HepG2 (cell line): ENCODE data around the gene ENG. TPM values are rescaled to one million over a fixed set of nuclear protein-coding genes. Genes with fewer than 3 reads are reported as not detected.
A peak's percentile ranks its signal among the peaks of the same experiment; 100 is the strongest.

Experiments
- ATAC-seq: fragments of 200-7000 bp; cut with Tn5 transposase; 3 replicates; pipeline ENCODE4 v1.9.1; 2020; ENCODE audit warnings: mild to moderate bottlenecking, moderate library complexity
- BruUV-seq: library from RNA; stranded (reverse); fragments of 400-500 nt; replicated peaks from 2 replicates; lab custom pipeline; 2021; lab: Mats Ljungman, UMichigan
- CTCF ChIA-PET: fragments of 300-600 bp; formaldehyde crosslinking; extraction: SDS; loops from one replicate; lab custom pipeline; 2021; ENCODE audit warnings: low total read pairs, inconsistent platforms, low intra/inter-chr PET ratio; lab: Yijun Ruan, JAX
- POLR2A ChIA-PET: fragments of 350-600 bp; sonication (Branson Sonifier 250); formaldehyde crosslinking; loops from one replicate; lab custom pipeline; 2020; ENCODE audit warnings: antibody characterized with exemption, inconsistent platforms; lab: Yijun Ruan, JAX
- DNase-seq: peaks from one replicate; pipeline ENCODE4 v3.0.0-alpha.2; 2015; ENCODE audit warnings: low spot score
- FAIRE-seq: peaks from 3 replicates; lab custom pipeline; 2011; peaks lifted over from hg19 to GRCh38; lab: Jason Lieb, UNC
- H2AFZ ChIP-seq: one replicate; pipeline ENCODE4 v1.6.1; 2011; ENCODE audit warnings: low read length, inconsistent platforms
- H3K27ac ChIP-seq: fragments of 300-600 bp; 3 replicates; pipeline ENCODE4 v1.8.0; 2011; ENCODE audit warnings: mixed run types, mild to moderate bottlenecking, mixed read lengths, low read length, inconsistent platforms; ENCODE audit not compliant: insufficient read depth; ENCODE audit errors: extremely low read length
- H3K27me3 ChIP-seq, 2 experiments: fragments of 200-600 bp in 1 of 2; 2 replicates in 1 of 2; 3 replicates in 1 of 2; pipeline versions ENCODE4 v1.6.0 to v1.8.0; 2011; ENCODE audit warnings: low read length in 2 of 2, mild to moderate bottlenecking in 2 of 2, moderate library complexity in 2 of 2, inconsistent platforms in 1 of 2; ENCODE audit not compliant: insufficient read depth in 2 of 2, control insufficient read depth in 1 of 2
- H3K36me3 ChIP-seq, 2 experiments: fragments of 200-600 bp in 1 of 2; replicated peaks in 1 of 2; 2 replicates in 1 of 2; 3 replicates in 1 of 2; pipeline versions ENCODE4 v1.5.1 to v1.8.0; 2011; ENCODE audit warnings: low read length in 2 of 2, inconsistent platforms in 1 of 2; ENCODE audit not compliant: insufficient read depth in 2 of 2, control insufficient read depth in 1 of 2
- H3K4me1 ChIP-seq: 2 replicates; pipeline ENCODE4 v1.5.1; 2012; ENCODE audit warnings: low read length, inconsistent platforms; ENCODE audit not compliant: insufficient read depth
- H3K4me2 ChIP-seq: 2 replicates; pipeline ENCODE4 v1.6.0; 2011; ENCODE audit warnings: low read depth, low read length, inconsistent platforms
- H3K4me3 ChIP-seq, 3 experiments: fragments of 200-600 bp in 1 of 3; sonication (generic), shearing (Covaris generic) in 1 of 3; replicated peaks in 1 of 3; 2 replicates each; pipeline ENCODE4 v1.5.1; 2011 to 2016; ENCODE audit warnings: low read length in 3 of 3, inconsistent platforms in 2 of 3, low read depth in 2 of 3, mild to moderate bottlenecking in 2 of 3, control low read depth in 1 of 3, mixed read lengths in 1 of 3; ENCODE audit not compliant: insufficient read depth in 1 of 3
- H3K79me2 ChIP-seq: one replicate; pipeline ENCODE4 v1.6.1; 2011; ENCODE audit warnings: low read length, inconsistent platforms; ENCODE audit not compliant: insufficient read depth
- H3K9ac ChIP-seq: 2 replicates; pipeline ENCODE4 v1.6.0; 2011; ENCODE audit warnings: mild to moderate bottlenecking, low read depth, low read length, inconsistent platforms; ENCODE audit not compliant: insufficient read depth
- H3K9me3 ChIP-seq: 2 replicates; pipeline ENCODE4 v1.5.1; 2012; ENCODE audit warnings: mild to moderate bottlenecking, low read length
- H4K20me1 ChIP-seq: 2 replicates; pipeline ENCODE4 v1.6.0; 2011; ENCODE audit warnings: inconsistent platforms, mild to moderate bottlenecking, low read length, moderate library complexity; ENCODE audit not compliant: insufficient read depth
- MIER2 ChIP-seq: IDR thresholded peaks from 2 replicates; pipeline ENCODE4 v1.6.1; 2016; ENCODE audit warnings: missing biosample characterization, missing genetic modification reagents
- ZNF629 ChIP-seq: sonication (generic); formaldehyde crosslinking; conservative IDR thresholded peaks from 2 replicates; pipeline ENCODE4 v1.5.0; 2020; ENCODE audit warnings: missing genetic modification reagents
- WGBS: methylation state at CpG from one replicate; pipeline ENCODE4 v1.1.6; 2017; ENCODE audit warnings: low lambda C conversion rate; 5-methylcytosine and 5-hydroxymethylcytosine counted together
- in situ Hi-C: cut with HindIII; loops from 2 replicates; pipeline ENCODE4 v1.10.0; 2017; ENCODE audit warnings: low pct_unique_long_range_greater_than_20kb; ENCODE audit not compliant: extremely low pct_ligation_motif_present
- intact Hi-C: fragments of 100-400 bp; cut with micrococcal nuclease; formaldehyde crosslinking; loops from one replicate; pipeline ENCODE4 v1.10.0; 2022; ENCODE audit not compliant: unreplicated experiment
- polyA plus RNA-seq, 8 experiments: library from polyadenylated mRNA; depleted of rRNA in 3 of 8; stranded (reverse) in 7 of 8; unstranded in 1 of 8; fragments of >200 nt; fragmentation: Illumina TruSeq in 4 of 8; extraction: Trizol in 4 of 8; gene quantifications; 2 replicates each; pipeline versions ENCODE4 v1.2.1 to v1.2.3, GENCODE V29; 2011 to 2016; ENCODE audit warnings: low read depth in 4 of 8, missing spikeins in 1 of 8, mixed read lengths in 1 of 8; ENCODE audit not compliant: insufficient read depth in 1 of 8
- total RNA-seq, 5 experiments: library from RNA; depleted of rRNA; stranded (reverse); fragments of >200 nt; fragmentation: Illumina TruSeq; extraction: Trizol; gene quantifications; 2 replicates each; pipeline ENCODE4 v1.2.3, GENCODE V29; 2016; ENCODE audit warnings: low read depth in 1 of 5
- TF ChIP-seq, protein P1 (sequence below): sonication (generic); formaldehyde crosslinking; IDR thresholded peaks from one replicate; pipeline ENCODE4 v1.5.1; 2020; ENCODE audit warnings: mild to moderate bottlenecking, missing genetic modification reagents; ENCODE audit errors: not compliant biosample characterization
- TF ChIP-seq, protein P2 (sequence below): sonication (generic); formaldehyde crosslinking; IDR thresholded peaks from 2 replicates; pipeline ENCODE4 v1.5.0; 2020; ENCODE audit warnings: missing genetic modification reagents

Gene ENG
- total and polyA plus RNA-seq, 2 of the 13 experiments (the other 11 are each of a cell fraction or from before 2014, with no cell fraction given) = 0.02 to 1.1 TPM

DNA sequence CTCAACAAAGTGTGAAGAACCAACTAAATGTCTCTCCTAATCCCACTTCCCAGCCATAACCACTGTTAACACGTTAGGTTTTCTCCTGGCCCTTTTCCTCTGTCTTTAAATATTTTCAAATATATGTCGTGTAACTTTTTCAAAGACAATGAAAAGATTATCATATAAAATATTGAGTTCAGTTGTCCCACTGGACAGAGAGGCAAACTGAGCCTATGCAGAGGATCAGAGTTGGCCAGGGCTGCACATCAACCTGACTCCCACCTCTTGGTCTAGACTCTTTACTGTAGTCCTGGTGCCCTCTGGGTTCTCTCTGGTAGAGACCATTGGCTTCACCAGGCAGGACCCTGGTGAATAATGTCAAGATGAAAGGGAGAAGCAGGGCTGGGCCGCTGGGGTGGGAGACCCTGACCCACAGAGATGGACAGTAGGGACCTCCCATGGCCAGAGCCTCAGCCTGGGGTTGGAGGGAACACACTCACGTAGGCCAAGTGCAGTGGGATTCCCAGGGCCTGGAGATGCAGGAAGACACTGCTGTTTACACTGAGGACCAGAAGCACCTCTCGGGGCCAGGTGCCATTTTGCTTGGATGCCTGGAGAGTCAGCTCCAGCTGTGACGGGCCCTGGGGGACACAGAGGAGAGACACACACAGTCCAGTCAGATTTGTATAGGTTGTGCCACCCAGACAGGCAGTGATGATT, 25.1 kb downstream of the ENG start:
- BruUV-seq = no TSS peak
- CTCF ChIA-PET = no interaction called here

DNA sequence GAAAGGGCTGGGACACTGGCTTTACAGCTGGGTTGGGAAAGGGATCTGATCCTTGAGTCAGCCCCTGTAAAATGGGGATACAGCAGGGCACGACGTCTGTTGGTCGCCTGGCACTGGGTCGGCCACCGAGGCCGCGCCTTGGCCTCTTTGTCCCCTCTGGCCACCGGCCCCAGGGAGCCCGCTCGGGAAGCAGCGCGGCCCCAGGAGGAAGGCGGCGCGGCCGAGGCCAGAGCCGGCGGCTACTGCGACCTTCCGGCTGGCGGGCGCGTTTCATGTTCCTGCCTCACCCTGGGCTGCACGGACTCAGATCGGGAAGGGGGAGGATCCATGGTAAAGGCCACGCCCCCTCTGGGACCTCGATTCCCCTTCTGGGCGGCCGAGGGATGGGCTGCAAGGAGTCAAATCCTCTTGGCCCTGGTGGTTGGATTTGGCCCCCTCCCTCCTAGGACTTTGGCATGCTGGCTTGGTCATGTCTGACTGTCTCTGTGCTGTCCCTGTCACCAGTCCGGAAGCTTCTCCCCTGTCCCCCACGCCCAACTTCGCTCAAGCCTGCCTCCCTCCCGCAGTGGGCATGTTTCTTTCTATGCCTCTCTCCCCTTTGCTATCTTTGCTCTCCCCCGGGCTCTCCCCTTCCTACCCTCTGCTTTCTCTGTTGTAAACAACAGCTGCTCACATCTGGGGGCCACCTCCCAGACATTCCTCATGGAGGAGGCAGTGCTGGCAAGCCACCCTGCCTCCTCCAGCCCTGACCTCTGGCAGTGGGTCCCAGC, 26.0 kb downstream of the ENG start:
- in situ Hi-C loops (no loop called here), intact Hi-C loops (no loop called here)
- H3K4me3 ChIP-seq = peak overlapping the region; percentile 42 to 73 (median 48)
- DNase-seq (peak; percentile 83), FAIRE-seq (peak; percentile 70), ATAC-seq (peak; percentile 83)
- H3K9ac ChIP-seq = peak overlapping the region; percentile 63
- CTCF ChIA-PET = no interaction called here
- H3K4me2 ChIP-seq = peak overlapping the region; percentile 99
- POLR2A ChIA-PET = interaction anchor here (0.9 to 2.1 kb wide), 7 partner anchors 10 to 221 kb away, joined by 3 to 6 read pairs (median 4); partner anchors contain the start of genes FPGS and TOR2A
- 2% methylated on average over 8 of the region's 34 CpGs for WGBS
- H3K4me1 ChIP-seq = peaks cover 42% of the 10 kb centered on the region
- H3K79me2 ChIP-seq = no peaks in the 10 kb centered on the region
- H4K20me1 ChIP-seq = no peaks in the 10 kb centered on the region
- H3K27ac ChIP-seq = peak overlapping the region; percentile 43
- H2AFZ ChIP-seq = no peak overlapping the region
- BruUV-seq = no TSS peak
- H3K9me3 ChIP-seq = no peaks in the 10 kb centered on the region
- no peaks in the 10 kb centered on the region for H3K27me3 ChIP-seq
- H3K36me3 ChIP-seq = no peaks in the 10 kb centered on the region
- TF ChIP-seq, protein P1, sequence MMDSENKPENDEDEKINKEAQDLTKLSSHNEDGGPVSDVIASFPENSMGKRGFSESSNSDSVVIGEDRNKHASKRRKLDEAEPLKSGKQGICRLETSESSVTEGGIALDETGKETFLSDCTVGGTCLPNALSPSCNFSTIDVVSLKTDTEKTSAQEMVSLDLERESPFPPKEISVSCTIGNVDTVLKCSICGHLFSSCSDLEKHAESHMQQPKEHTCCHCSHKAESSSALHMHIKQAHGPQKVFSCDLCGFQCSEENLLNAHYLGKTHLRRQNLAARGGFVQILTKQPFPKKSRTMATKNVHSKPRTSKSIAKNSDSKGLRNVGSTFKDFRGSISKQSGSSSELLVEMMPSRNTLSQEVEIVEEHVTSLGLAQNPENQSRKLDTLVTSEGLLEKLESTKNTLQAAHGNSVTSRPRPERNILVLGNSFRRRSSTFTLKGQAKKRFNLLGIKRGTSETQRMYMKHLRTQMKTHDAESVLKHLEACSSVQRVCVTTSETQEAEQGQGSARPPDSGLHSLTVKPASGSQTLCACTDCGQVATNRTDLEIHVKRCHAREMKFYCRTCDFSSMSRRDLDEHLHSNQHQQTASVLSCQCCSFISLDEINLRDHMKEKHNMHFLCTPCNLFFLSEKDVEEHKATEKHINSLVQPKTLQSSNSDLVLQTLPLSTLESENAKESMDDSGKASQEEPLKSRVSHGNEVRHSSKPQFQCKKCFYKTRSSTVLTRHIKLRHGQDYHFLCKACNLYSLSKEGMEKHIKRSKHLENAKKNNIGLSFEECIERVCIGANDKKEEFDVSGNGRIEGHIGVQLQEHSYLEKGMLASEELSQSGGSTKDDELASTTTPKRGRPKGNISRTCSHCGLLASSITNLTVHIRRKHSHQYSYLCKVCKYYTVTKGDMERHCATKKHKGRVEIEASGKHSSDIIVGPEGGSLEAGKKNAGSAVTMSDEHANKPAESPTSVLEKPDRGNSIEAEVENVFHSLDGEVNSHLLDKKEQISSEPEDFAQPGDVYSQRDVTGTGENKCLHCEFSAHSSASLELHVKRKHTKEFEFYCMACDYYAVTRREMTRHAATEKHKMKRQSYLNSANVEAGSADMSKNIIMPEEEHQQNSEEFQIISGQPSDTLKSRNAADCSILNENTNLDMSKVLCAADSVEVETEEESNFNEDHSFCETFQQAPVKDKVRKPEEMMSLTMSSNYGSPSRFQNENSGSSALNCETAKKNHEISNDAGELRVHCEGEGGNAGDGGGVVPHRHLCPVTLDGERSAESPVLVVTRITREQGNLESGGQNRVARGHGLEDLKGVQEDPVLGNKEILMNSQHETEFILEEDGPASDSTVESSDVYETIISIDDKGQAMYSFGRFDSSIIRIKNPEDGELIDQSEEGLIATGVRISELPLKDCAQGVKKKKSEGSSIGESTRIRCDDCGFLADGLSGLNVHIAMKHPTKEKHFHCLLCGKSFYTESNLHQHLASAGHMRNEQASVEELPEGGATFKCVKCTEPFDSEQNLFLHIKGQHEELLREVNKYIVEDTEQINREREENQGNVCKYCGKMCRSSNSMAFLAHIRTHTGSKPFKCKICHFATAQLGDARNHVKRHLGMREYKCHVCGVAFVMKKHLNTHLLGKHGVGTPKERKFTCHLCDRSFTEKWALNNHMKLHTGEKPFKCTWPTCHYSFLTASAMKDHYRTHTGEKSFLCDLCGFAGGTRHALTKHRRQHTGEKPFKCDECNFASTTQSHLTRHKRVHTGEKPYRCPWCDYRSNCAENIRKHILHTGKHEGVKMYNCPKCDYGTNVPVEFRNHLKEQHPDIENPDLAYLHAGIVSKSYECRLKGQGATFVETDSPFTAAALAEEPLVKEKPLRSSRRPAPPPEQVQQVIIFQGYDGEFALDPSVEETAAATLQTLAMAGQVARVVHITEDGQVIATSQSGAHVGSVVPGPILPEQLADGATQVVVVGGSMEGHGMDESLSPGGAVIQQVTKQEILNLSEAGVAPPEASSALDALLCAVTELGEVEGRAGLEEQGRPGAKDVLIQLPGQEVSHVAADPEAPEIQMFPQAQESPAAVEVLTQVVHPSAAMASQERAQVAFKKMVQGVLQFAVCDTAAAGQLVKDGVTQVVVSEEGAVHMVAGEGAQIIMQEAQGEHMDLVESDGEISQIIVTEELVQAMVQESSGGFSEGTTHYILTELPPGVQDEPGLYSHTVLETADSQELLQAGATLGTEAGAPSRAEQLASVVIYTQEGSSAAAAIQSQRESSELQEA (CRISPR knock-in tag) = no peak
- no peak for TF ChIP-seq MIER2 (CRISPR knock-in tag)

More for the DNA sequence above, 25.1 kb downstream of the ENG start:
- Histone ChIP-seq H3K27ac (no peak overlapping the region), H3K79me2 (no peaks in the 10 kb centered on the region), H3K9ac (no peak overlapping the region), H2AFZ (no peak overlapping the region), H3K4me3 (no peak overlapping the region), H3K4me2 (peak overlapping the region; percentile 99)
- no peak for DNase-seq
- TF ChIP-seq, protein P2, sequence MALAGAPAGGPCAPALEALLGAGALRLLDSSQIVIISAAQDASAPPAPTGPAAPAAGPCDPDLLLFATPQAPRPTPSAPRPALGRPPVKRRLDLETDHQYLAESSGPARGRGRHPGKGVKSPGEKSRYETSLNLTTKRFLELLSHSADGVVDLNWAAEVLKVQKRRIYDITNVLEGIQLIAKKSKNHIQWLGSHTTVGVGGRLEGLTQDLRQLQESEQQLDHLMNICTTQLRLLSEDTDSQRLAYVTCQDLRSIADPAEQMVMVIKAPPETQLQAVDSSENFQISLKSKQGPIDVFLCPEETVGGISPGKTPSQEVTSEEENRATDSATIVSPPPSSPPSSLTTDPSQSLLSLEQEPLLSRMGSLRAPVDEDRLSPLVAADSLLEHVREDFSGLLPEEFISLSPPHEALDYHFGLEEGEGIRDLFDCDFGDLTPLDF (CRISPR knock-in tag) = no peak
- TF ChIP-seq ZNF629 (CRISPR knock-in tag) = peak; percentile 52; the same call in 1 of the 2 replicates
- TF ChIP-seq, all 625 proteins: peak for 1
- peaks cover 42% of the 10 kb centered on the region for H3K4me1 ChIP-seq
- FAIRE-seq (no peak), ATAC-seq (no peak)
- H4K20me1 ChIP-seq = no peaks in the 10 kb centered on the region
- H3K36me3 ChIP-seq = no peaks in the 10 kb centered on the region
- no peaks in the 10 kb centered on the region for H3K9me3 ChIP-seq
- WGBS = 56% methylated on average over 2 of the region's 6 CpGs
- no peaks in the 10 kb centered on the region for H3K27me3 ChIP-seq
- intact Hi-C loops (no loop called here), in situ Hi-C loops (no loop called here)
- POLR2A ChIA-PET = interaction anchor here (1.4 to 2.1 kb wide), 3 partner anchors 9 to 36 kb away, joined by 4 to 6 read pairs (median 5); partner anchors contain the start of gene FPGS
